ENCODE data around the gene RBM44. TPM values are rescaled to one million over a fixed set of nuclear protein-coding genes. Genes with fewer than 3 reads are reported as not detected.
A peak's percentile ranks its signal among the peaks of the same experiment; 100 is the strongest.

Gene RBM44
- total and polyA plus RNA-seq, 7 experiments from 2014 or later, result 0.06 to 3.1 (median 0.84) TPM; not detected in 1

- Histone ChIP-seq H3K36me3 (ENCODE audit: control insufficient read depth in 2 of 3, insufficient read depth in 3 of 3, low read length in 3 of 3) (no peaks in the 10 kb centered on the region), H3K4me3 (ENCODE audit: low read length) (no peak overlapping the region), H3K9me3 (ENCODE audit: control insufficient read depth in 2 of 3, low read length in 3 of 3) (no peaks in the 10 kb centered on the region), H3K27ac (ENCODE audit: low read depth, low read length) (no peak overlapping the region), H3K4me1 (ENCODE audit: control insufficient read depth in 2 of 2, insufficient read depth in 2 of 2, low read length in 2 of 2) (no peaks in the 10 kb centered on the region), H3K27me3 (ENCODE audit: control insufficient read depth in 2 of 2, insufficient read depth in 2 of 2, low read length in 2 of 2) (no peaks in the 10 kb centered on the region)
- H3K4me3 Mint-ChIP-seq, result no peak overlapping the region
- H3K9me3 Mint-ChIP-seq, result no peaks in the 10 kb centered on the region
- H3K27ac Mint-ChIP-seq, result no peak overlapping the region
- H3K4me1 Mint-ChIP-seq, result peaks cover 0 to 5% (median 0%) of the 10 kb centered on the region in 7 donors
- H3K27me3 Mint-ChIP-seq, result no peaks in the 10 kb centered on the region
- CTCF ChIA-PET, result no interaction called here
- H3K36me3 Mint-ChIP-seq, result peaks cover 0 to 4% (median 0%) of the 10 kb centered on the region in 5 donors
- ATAC-seq, result peak; percentile 8
- POLR2A ChIA-PET, result no interaction called here
- intact Hi-C loops (cut with micrococcal nuclease), result no loop called here
- DNase-seq, result no peak
Observed at GRCh38 chr2:237885931-237886684, 87.5 kb downstream of the RBM44 start.

- Mint-ChIP-seq H3K4me1 (peaks cover 0 to 7% (median 0%) of the 10 kb centered on the region in 7 donors), H3K4me3 (no peak overlapping the region), H3K27me3 (no peaks in the 10 kb centered on the region), H3K9me3 (no peaks in the 10 kb centered on the region), H3K36me3 (peaks cover 0 to 4% (median 0%) of the 10 kb centered on the region in 5 donors), H3K27ac (no peak overlapping the region)
- no peak for DNase-seq
- no peak for ATAC-seq
- no peaks in the 10 kb centered on the region for H3K27me3 ChIP-seq (ENCODE audit: control insufficient read depth in 2 of 2, insufficient read depth in 2 of 2, low read length in 2 of 2)
- ChIA-PET CTCF (no interaction called here), POLR2A (no interaction called here)
- H3K4me1 ChIP-seq (ENCODE audit: control insufficient read depth in 2 of 2, insufficient read depth in 2 of 2, low read length in 2 of 2), result no peaks in the 10 kb centered on the region
- H3K4me3 ChIP-seq (ENCODE audit: low read length), result no peak overlapping the region
- no peak overlapping the region for H3K27ac ChIP-seq (ENCODE audit: low read depth, low read length)
- no peaks in the 10 kb centered on the region for H3K36me3 ChIP-seq (ENCODE audit: control insufficient read depth in 2 of 3, insufficient read depth in 3 of 3, low read length in 3 of 3)
- intact Hi-C loops (cut with micrococcal nuclease), result no loop called here
- no peaks in the 10 kb centered on the region for H3K9me3 ChIP-seq (ENCODE audit: control insufficient read depth in 2 of 3, low read length in 3 of 3)
Observed at GRCh38 chr2:237886685-237887481, 88.3 kb downstream of the RBM44 start.

- Mint-ChIP-seq H3K9me3 (no peaks in the 10 kb centered on the region), H3K27me3 (no peaks in the 10 kb centered on the region), H3K4me3 (no peak overlapping the region), H3K36me3 (peaks cover 0 to 7% (median 0%) of the 10 kb centered on the region in 5 donors), H3K4me1 (peaks cover 5 to 21% (median 11%) of the 10 kb centered on the region in 7 donors), H3K27ac (peak overlapping the region in 1 of 9 donors; percentile 62)
- Histone ChIP-seq H3K4me1 (ENCODE audit: control insufficient read depth in 2 of 2, insufficient read depth in 2 of 2, low read length in 2 of 2) (no peaks in the 10 kb centered on the region), H3K9me3 (ENCODE audit: control insufficient read depth in 2 of 3, low read length in 3 of 3) (no peaks in the 10 kb centered on the region), H3K4me3 (ENCODE audit: low read length) (no peak overlapping the region), H3K36me3 (ENCODE audit: control insufficient read depth in 2 of 3, insufficient read depth in 3 of 3, low read length in 3 of 3) (no peaks in the 10 kb centered on the region), H3K27ac (ENCODE audit: low read depth, low read length) (no peak overlapping the region), H3K27me3 (ENCODE audit: control insufficient read depth in 2 of 2, insufficient read depth in 2 of 2, low read length in 2 of 2) (no peaks in the 10 kb centered on the region)
- no peak for DNase-seq
- POLR2A ChIA-PET, result no interaction called here
- intact Hi-C loops (cut with micrococcal nuclease), result no loop called here
- CTCF ChIA-PET, result no interaction called here
- ATAC-seq, result no peak
Observed at GRCh38 chr2:237888389-237888788, 89.8 kb downstream of the RBM44 start.

- DNase-seq (no peak), ATAC-seq (no peak)
- ChIA-PET POLR2A (no interaction called here), CTCF (interaction anchor here (1.0 kb wide), 1 partner anchor 15 kb away, joined by 3 read pairs; no protein-coding TSS in a partner anchor)
- Mint-ChIP-seq H3K4me1 (peaks cover 6 to 23% (median 13%) of the 10 kb centered on the region in 7 donors), H3K36me3 (peaks cover 0 to 7% (median 0%) of the 10 kb centered on the region in 5 donors), H3K27ac (peak overlapping the region in 1 of 9 donors; percentile 0), H3K4me3 (no peak overlapping the region), H3K27me3 (no peaks in the 10 kb centered on the region), H3K9me3 (no peaks in the 10 kb centered on the region)
- no peaks in the 10 kb centered on the region for H3K4me1 ChIP-seq (ENCODE audit: control insufficient read depth in 2 of 2, insufficient read depth in 2 of 2, low read length in 2 of 2)
- no peak overlapping the region for H3K27ac ChIP-seq (ENCODE audit: low read depth, low read length)
- no peak overlapping the region for H3K4me3 ChIP-seq (ENCODE audit: low read length)
- H3K36me3 ChIP-seq (ENCODE audit: control insufficient read depth in 2 of 3, insufficient read depth in 3 of 3, low read length in 3 of 3), result no peaks in the 10 kb centered on the region
- H3K9me3 ChIP-seq (ENCODE audit: control insufficient read depth in 2 of 3, low read length in 3 of 3), result no peaks in the 10 kb centered on the region
- intact Hi-C loops (cut with micrococcal nuclease), result no loop called here
- no peaks in the 10 kb centered on the region for H3K27me3 ChIP-seq (ENCODE audit: control insufficient read depth in 2 of 2, insufficient read depth in 2 of 2, low read length in 2 of 2)
Observed at GRCh38 chr2:237889016-237889415, 90.4 kb downstream of the RBM44 start.

- POLR2A ChIA-PET, result interaction anchor here (0.8 kb wide), 1 partner anchor 93 kb away, joined by 3 read pairs; no protein-coding TSS in a partner anchor
- DNase-seq, result no peak
- H3K27ac ChIP-seq (ENCODE audit: low read depth, low read length), result no peak overlapping the region
- no peaks in the 10 kb centered on the region for H3K27me3 Mint-ChIP-seq
- no peak for ATAC-seq
- H3K36me3 ChIP-seq (ENCODE audit: control insufficient read depth in 2 of 3, insufficient read depth in 3 of 3, low read length in 3 of 3), result no peaks in the 10 kb centered on the region
- CTCF ChIA-PET, result interaction anchor here (1.0 kb wide), 1 partner anchor 14 kb away, joined by 3 read pairs; no protein-coding TSS in a partner anchor
- peaks cover 0 to 7% (median 0%) of the 10 kb centered on the region in 5 donors for H3K36me3 Mint-ChIP-seq
- H3K9me3 Mint-ChIP-seq, result no peaks in the 10 kb centered on the region
- H3K27ac Mint-ChIP-seq, result no peak overlapping the region
- peaks cover 6 to 23% (median 13%) of the 10 kb centered on the region in 7 donors for H3K4me1 Mint-ChIP-seq
- intact Hi-C loops (cut with micrococcal nuclease), result no loop called here
- no peak overlapping the region for H3K4me3 Mint-ChIP-seq
- H3K4me3 ChIP-seq (ENCODE audit: low read length), result no peak overlapping the region
- no peaks in the 10 kb centered on the region for H3K4me1 ChIP-seq (ENCODE audit: control insufficient read depth in 2 of 2, insufficient read depth in 2 of 2, low read length in 2 of 2)
- H3K27me3 ChIP-seq (ENCODE audit: control insufficient read depth in 2 of 2, insufficient read depth in 2 of 2, low read length in 2 of 2), result no peaks in the 10 kb centered on the region
- no peaks in the 10 kb centered on the region for H3K9me3 ChIP-seq (ENCODE audit: control insufficient read depth in 2 of 3, low read length in 3 of 3)
Observed at GRCh38 chr2:237889811-237890210, 91.2 kb downstream of the RBM44 start.

Data from naive thymus-derived CD4-positive, alpha-beta T cell (primary cell).